NCI-H69 (cell line): ENCODE results near the gene SAMD10.

Source experiments
- DNase-seq: peaks from one replicate; lab custom pipeline; 2025; lab: John Stamatoyannopoulos, UW

SAMD10 gene

GRCh38 chr20:63955827-63956663 is 23.4 kb downstream of the SAMD10 start, which contains the start of gene UCKL1:
TSS of gene UCKL1 (minus strand) at chr20:63956416. CDS start at chr20:63956372, 44 bp downstream.
- peak; percentile 91 for DNase-seq

- peak; percentile 32 for DNase-seq
Observed at GRCh38 chr20:63955281-63955826, 24.1 kb downstream of the SAMD10 start.

- DNase-seq, result no peak
Observed at GRCh38 chr20:63953764-63954429, 25.5 kb downstream of the SAMD10 start.

- DNase-seq, result no peak
Observed at GRCh38 chr20:63952769-63953168, 26.7 kb downstream of the SAMD10 start.

- no peak for DNase-seq
Observed at GRCh38 chr20:63952210-63952535, 27.3 kb downstream of the SAMD10 start.

GRCh38 chr20:63951398-63952209 is 27.8 kb downstream of the SAMD10 start:
- DNase-seq, result no peak

- no peak for DNase-seq
Observed at GRCh38 chr20:63950701-63951397, 28.6 kb downstream of the SAMD10 start.

- DNase-seq, result no peak
Observed at GRCh38 chr20:63947638-63948456, 31.6 kb downstream of the SAMD10 start.

- DNase-seq, result no peak
Observed at GRCh38 chr20:63946986-63947637, 32.3 kb downstream of the SAMD10 start.

- DNase-seq, result no peak
Observed at GRCh38 chr20:63945921-63946920, 33.2 kb downstream of the SAMD10 start.

GRCh38 chr20:63945031-63945658 is 34.3 kb downstream of the SAMD10 start:
- DNase-seq, result no peak

GRCh38 chr20:63944078-63944941 is 35.1 kb downstream of the SAMD10 start:
- DNase-seq, result no peak

- DNase-seq, result no peak
Observed at GRCh38 chr20:63943808-63944077, 35.7 kb downstream of the SAMD10 start.

- DNase-seq, result no peak
Observed at GRCh38 chr20:63942969-63943807, 36.3 kb downstream of the SAMD10 start.

GRCh38 chr20:63942250-63942951 is 37.0 kb downstream of the SAMD10 start:
- DNase-seq, result peak; percentile 37
